Measurements from ENCODE around the gene BACH2.
"Not testable (repeated sequence)": the region's sequence is repeated elsewhere in the genome, so short reads cannot be mapped to it uniquely, and the experiment has no call there.

BACH2 gene

DNA sequence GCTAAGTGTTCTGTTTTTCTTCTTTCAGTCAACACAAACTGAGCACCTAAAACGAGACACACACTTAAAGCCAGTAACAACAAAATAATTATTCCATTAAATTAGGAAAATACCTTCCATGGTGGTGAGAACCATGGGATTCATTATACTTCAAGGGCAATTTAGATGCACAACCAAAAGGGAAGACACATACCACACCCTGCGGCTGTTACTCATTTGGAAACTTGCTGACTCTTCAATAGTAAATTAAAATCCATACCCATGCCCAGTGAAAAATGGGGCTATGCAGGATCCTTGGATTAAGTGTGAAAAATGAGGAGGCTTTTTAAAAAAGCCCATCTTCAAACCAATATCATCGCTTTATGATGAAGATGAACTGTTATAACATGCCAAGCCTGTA is 259.7 kb downstream of the BACH2 start:
- Histone ChIP-seq H3K23ac (ENCODE audit: low read depth, low read length, poor library complexity) (no peak overlapping the region), H2BK5ac (ENCODE audit: low read length) (no peak overlapping the region), H2BK12ac (ENCODE audit: low read length) (no peak overlapping the region), H3K4me2 (ENCODE audit: insufficient read depth, low read length, poor library complexity, severe bottlenecking) (no peak overlapping the region), H3K79me1 (ENCODE audit: low read depth, low read length) (no peaks in the 10 kb centered on the region), H3K27ac (replicated peaks; ENCODE audit: low read length) (no peak overlapping the region), H3K4ac (ENCODE audit: low read length) (no peak overlapping the region), H3K9ac (ENCODE audit: low read depth, low read length, poor library complexity) (no peak overlapping the region), H3K14ac (ENCODE audit: low read length) (no peak overlapping the region), H4K91ac (ENCODE audit: low read depth, low read length, poor library complexity) (no peak overlapping the region), H2AK5ac (ENCODE audit: low read depth, low read length) (no peak overlapping the region), H3K9me3 (replicated peaks in 1 of 2; ENCODE audit: control insufficient read depth in 2 of 2, insufficient read depth in 1 of 2, low read depth in 1 of 2, low read length in 2 of 2) (peaks cover 0 to 2% of the 10 kb centered on the region in 2 donors), H2BK120ac (ENCODE audit: low read depth, low read length) (no peak overlapping the region), H3K4me1 (ENCODE audit: control insufficient read depth in 2 of 2, insufficient read depth in 1 of 2, low read depth in 1 of 2, low read length in 2 of 2) (peaks cover 0 to 15% of the 10 kb centered on the region in 2 donors), H3K27me3 (ENCODE audit: control insufficient read depth in 3 of 3, insufficient read depth in 3 of 3, low read depth in 1 of 3, low read length in 3 of 3) (no peaks in the 10 kb centered on the region), H2BK15ac (ENCODE audit: low read length) (no peak overlapping the region), H3K18ac (ENCODE audit: low read length) (no peak overlapping the region), H2AFZ (ENCODE audit: low read length) (no peak overlapping the region), H4K8ac (ENCODE audit: low read depth, low read length) (no peak overlapping the region), H3K4me3 (ENCODE audit: low read length in 2 of 2) (no peak overlapping the region), H3K36me3 (replicated peaks in 1 of 2; ENCODE audit: control insufficient read depth in 2 of 2, insufficient read depth in 2 of 2, low read length in 2 of 2) (no peaks in the 10 kb centered on the region)
- WGBS, 2 donors (ENCODE audit: extremely low coverage in 2 of 2, insufficient read length in 2 of 2, insufficient replicate concordance in 1 of 2) = no CpG with 5 or more reads among the region's 3 CpGs
- no peak for DNase-seq (ENCODE audit: low spot score)

DNA sequence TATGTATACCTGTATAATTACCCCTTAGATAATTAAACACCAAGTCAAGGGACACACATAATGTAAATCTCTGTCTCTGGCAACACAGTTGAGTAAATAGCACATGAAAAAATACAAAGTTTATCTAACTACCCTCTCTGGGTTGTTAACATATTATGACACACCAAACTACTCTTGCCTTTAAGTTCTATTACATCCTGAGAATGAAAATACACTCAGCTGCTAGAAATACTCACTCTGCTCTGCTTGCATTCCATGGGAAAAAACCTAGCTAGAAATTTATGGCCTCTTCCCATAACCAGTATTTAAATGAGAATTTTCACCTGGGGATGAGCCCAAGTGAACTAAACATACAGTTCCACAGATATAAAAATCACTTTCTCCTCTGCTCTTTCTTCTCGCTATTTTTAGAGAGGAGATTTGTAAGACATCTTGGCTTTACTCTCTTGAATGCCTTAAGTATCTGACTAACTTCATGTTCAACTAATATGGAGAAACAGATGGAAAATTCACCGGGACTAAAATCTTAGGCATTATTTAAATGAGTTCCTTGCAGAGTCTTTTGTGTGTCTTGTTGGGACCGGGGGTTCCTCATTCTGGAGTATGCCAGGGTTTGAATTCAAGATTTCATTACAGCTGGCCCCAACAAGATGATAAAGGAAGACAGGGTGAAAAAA is 261.5 kb downstream of the BACH2 start:
- Histone ChIP-seq H3K9me3 (replicated peaks in 1 of 2; ENCODE audit: control insufficient read depth in 2 of 2, insufficient read depth in 1 of 2, low read depth in 1 of 2, low read length in 2 of 2) (peaks cover 0 to 2% of the 10 kb centered on the region in 2 donors), H2BK15ac (ENCODE audit: low read length) (no peak overlapping the region), H4K8ac (ENCODE audit: low read depth, low read length) (no peak overlapping the region), H3K4me2 (ENCODE audit: insufficient read depth, low read length, poor library complexity, severe bottlenecking) (no peak overlapping the region), H3K14ac (ENCODE audit: low read length) (no peak overlapping the region), H3K18ac (ENCODE audit: low read length) (no peak overlapping the region), H3K27me3 (ENCODE audit: control insufficient read depth in 3 of 3, insufficient read depth in 3 of 3, low read depth in 1 of 3, low read length in 3 of 3) (no peaks in the 10 kb centered on the region), H2AK5ac (ENCODE audit: low read depth, low read length) (no peak overlapping the region), H2BK12ac (ENCODE audit: low read length) (no peak overlapping the region), H2BK120ac (ENCODE audit: low read depth, low read length) (no peak overlapping the region), H3K23ac (ENCODE audit: low read depth, low read length, poor library complexity) (no peak overlapping the region), H2AFZ (ENCODE audit: low read length) (no peak overlapping the region), H3K9ac (ENCODE audit: low read depth, low read length, poor library complexity) (no peak overlapping the region), H3K4me3 (ENCODE audit: low read length in 2 of 2) (no peak overlapping the region), H3K4me1 (ENCODE audit: control insufficient read depth in 2 of 2, insufficient read depth in 1 of 2, low read depth in 1 of 2, low read length in 2 of 2) (peaks cover 0 to 15% of the 10 kb centered on the region in 2 donors), H2BK5ac (ENCODE audit: low read length) (no peak overlapping the region), H3K79me1 (ENCODE audit: low read depth, low read length) (no peaks in the 10 kb centered on the region), H3K27ac (replicated peaks; ENCODE audit: low read length) (no peak overlapping the region), H3K36me3 (replicated peaks in 1 of 2; ENCODE audit: control insufficient read depth in 2 of 2, insufficient read depth in 2 of 2, low read length in 2 of 2) (no peaks in the 10 kb centered on the region), H3K4ac (ENCODE audit: low read length) (no peak overlapping the region), H4K91ac (ENCODE audit: low read depth, low read length, poor library complexity) (no peak overlapping the region)
- DNase-seq (ENCODE audit: low spot score) = no peak
- no CpG with 5 or more reads among the region's 3 CpGs for WGBS, 2 donors (ENCODE audit: extremely low coverage in 2 of 2, insufficient read length in 2 of 2, insufficient replicate concordance in 1 of 2)

DNA sequence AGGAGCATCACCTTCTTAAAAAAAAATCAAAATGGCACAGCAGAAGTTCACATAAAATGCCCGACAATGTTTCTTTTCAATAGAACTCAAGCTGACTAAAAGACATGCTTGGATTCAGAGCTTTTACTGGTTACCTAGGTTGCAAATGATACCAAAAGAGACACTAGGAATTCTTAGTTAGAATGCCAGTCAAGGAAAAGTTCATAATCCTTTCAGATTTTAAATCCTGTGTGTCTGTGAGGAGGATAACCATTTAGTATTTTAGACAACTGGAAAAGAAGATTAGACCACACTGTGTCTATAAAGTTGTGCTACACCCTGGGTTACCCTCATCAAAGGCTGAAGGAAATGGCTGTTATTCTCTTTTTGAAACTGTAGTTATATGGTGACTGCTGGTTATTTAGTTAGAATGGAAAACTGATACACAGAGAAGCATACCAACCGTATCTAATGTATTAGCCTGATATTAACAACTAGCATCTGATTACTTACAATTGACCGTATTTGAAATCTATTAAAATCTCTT is 262.8 kb downstream of the BACH2 start:
- Histone ChIP-seq H2BK5ac (ENCODE audit: low read length) (no peak overlapping the region), H2AK5ac (ENCODE audit: low read depth, low read length) (no peak overlapping the region), H2BK120ac (ENCODE audit: low read depth, low read length) (no peak overlapping the region), H4K8ac (ENCODE audit: low read depth, low read length) (no peak overlapping the region), H3K4ac (ENCODE audit: low read length) (no peak overlapping the region), H3K4me1 (ENCODE audit: control insufficient read depth in 2 of 2, insufficient read depth in 1 of 2, low read depth in 1 of 2, low read length in 2 of 2) (peaks cover 0 to 20% of the 10 kb centered on the region in 2 donors), H3K27ac (replicated peaks; ENCODE audit: low read length) (no peak overlapping the region), H4K91ac (ENCODE audit: low read depth, low read length, poor library complexity) (no peak overlapping the region), H3K36me3 (replicated peaks in 1 of 2; ENCODE audit: control insufficient read depth in 2 of 2, insufficient read depth in 2 of 2, low read length in 2 of 2) (no peaks in the 10 kb centered on the region), H2BK12ac (ENCODE audit: low read length) (no peak overlapping the region), H3K9me3 (replicated peaks in 1 of 2; ENCODE audit: control insufficient read depth in 2 of 2, insufficient read depth in 1 of 2, low read depth in 1 of 2, low read length in 2 of 2) (peaks cover 0 to 2% of the 10 kb centered on the region in 2 donors), H2BK15ac (ENCODE audit: low read length) (no peak overlapping the region), H3K23ac (ENCODE audit: low read depth, low read length, poor library complexity) (no peak overlapping the region), H3K18ac (ENCODE audit: low read length) (no peak overlapping the region), H3K4me3 (ENCODE audit: low read length in 2 of 2) (no peak overlapping the region), H3K79me1 (ENCODE audit: low read depth, low read length) (no peaks in the 10 kb centered on the region), H2AFZ (ENCODE audit: low read length) (peak overlapping the region; percentile 43), H3K14ac (ENCODE audit: low read length) (no peak overlapping the region), H3K27me3 (ENCODE audit: control insufficient read depth in 3 of 3, insufficient read depth in 3 of 3, low read depth in 1 of 3, low read length in 3 of 3) (no peaks in the 10 kb centered on the region), H3K9ac (ENCODE audit: low read depth, low read length, poor library complexity) (no peak overlapping the region), H3K4me2 (ENCODE audit: insufficient read depth, low read length, poor library complexity, severe bottlenecking) (no peak overlapping the region)
- DNase-seq (ENCODE audit: low spot score) = no peak
- WGBS, 2 donors (ENCODE audit: extremely low coverage in 2 of 2, insufficient read length in 2 of 2, insufficient replicate concordance in 1 of 2) = no CpG with 5 or more reads among the region's 3 CpGs

DNA sequence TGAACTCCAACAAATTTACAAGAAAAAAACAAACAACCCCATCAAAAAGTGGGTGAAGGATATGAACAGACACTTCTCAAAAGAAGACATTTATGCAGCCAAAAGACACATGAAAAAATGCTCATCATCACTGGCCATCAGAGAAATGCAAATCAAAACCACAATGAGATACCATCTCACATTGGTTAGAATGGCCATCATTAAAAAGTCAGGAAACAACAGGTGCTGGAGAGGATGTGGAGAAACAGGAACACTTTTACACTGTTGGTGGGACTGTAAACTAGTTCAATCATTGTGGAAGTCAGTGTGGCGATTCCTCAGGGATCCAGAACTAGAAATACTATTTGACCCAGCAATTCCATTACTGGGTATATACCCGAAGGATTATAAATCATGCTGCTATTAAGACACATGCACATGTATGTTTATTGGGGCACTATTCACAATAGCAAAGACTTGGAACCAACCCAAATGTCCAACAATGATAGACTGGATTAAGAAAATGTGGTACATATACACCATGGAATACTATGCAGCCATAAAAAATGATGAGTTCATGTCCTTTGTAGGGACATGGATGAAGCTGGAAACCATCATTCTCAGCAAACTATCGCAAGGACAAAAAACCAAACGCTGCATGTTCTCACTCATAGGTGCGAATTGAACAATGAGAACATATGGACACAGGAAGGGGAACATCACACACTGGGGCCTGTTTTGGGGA is 264.0 kb downstream of the BACH2 start:
- H3K4me2 ChIP-seq (ENCODE audit: insufficient read depth, low read length, poor library complexity, severe bottlenecking); H3K79me1 ChIP-seq (ENCODE audit: low read depth, low read length); H3K23ac ChIP-seq (ENCODE audit: low read depth, low read length, poor library complexity); H2AK5ac ChIP-seq (ENCODE audit: low read depth, low read length); H2BK15ac ChIP-seq (ENCODE audit: low read length); H2BK12ac ChIP-seq (ENCODE audit: low read length); H3K27ac ChIP-seq (replicated peaks; ENCODE audit: low read length); H2BK120ac ChIP-seq (ENCODE audit: low read depth, low read length); H3K36me3 ChIP-seq (replicated peaks in 1 of 2; ENCODE audit: control insufficient read depth in 2 of 2, insufficient read depth in 2 of 2, low read length in 2 of 2); H2BK5ac ChIP-seq (ENCODE audit: low read length); H2AFZ ChIP-seq (ENCODE audit: low read length); H3K4ac ChIP-seq (ENCODE audit: low read length); H3K9me3 ChIP-seq (replicated peaks in 1 of 2; ENCODE audit: control insufficient read depth in 2 of 2, insufficient read depth in 1 of 2, low read depth in 1 of 2, low read length in 2 of 2); H4K8ac ChIP-seq (ENCODE audit: low read depth, low read length); H3K14ac ChIP-seq (ENCODE audit: low read length); H3K18ac ChIP-seq (ENCODE audit: low read length); H3K9ac ChIP-seq (ENCODE audit: low read depth, low read length, poor library complexity); H3K4me3 ChIP-seq (ENCODE audit: low read length in 2 of 2); DNase-seq (ENCODE audit: low spot score); H4K91ac ChIP-seq (ENCODE audit: low read depth, low read length, poor library complexity); H3K27me3 ChIP-seq (ENCODE audit: control insufficient read depth in 3 of 3, insufficient read depth in 3 of 3, low read depth in 1 of 3, low read length in 3 of 3): not testable (repeated sequence)
- WGBS, 2 donors (ENCODE audit: extremely low coverage in 2 of 2, insufficient read length in 2 of 2, insufficient replicate concordance in 1 of 2) = no CpG with 5 or more reads among the region's 5 CpGs
- H3K4me1 ChIP-seq (ENCODE audit: control insufficient read depth in 2 of 2, insufficient read depth in 1 of 2, low read depth in 1 of 2, low read length in 2 of 2) = peaks cover 0 to 21% of the 10 kb centered on the region in 2 donors
